HG02938 (cell line): ENCODE measurements around the gene BLCAP.
"Not testable (repeated sequence)": the region's sequence is repeated elsewhere in the genome, so short reads cannot be mapped to it uniquely, and the experiment has no call there.

ENCODE experiments used
- ATAC-seq: cut with Tn5 transposase; IDR thresholded peaks from one replicate; pipeline ENCODE4 v1.9.1; 2021; ENCODE audit warnings: mild to moderate bottlenecking, moderate library complexity; ENCODE audit not compliant: unreplicated experiment

BLCAP gene

DNA sequence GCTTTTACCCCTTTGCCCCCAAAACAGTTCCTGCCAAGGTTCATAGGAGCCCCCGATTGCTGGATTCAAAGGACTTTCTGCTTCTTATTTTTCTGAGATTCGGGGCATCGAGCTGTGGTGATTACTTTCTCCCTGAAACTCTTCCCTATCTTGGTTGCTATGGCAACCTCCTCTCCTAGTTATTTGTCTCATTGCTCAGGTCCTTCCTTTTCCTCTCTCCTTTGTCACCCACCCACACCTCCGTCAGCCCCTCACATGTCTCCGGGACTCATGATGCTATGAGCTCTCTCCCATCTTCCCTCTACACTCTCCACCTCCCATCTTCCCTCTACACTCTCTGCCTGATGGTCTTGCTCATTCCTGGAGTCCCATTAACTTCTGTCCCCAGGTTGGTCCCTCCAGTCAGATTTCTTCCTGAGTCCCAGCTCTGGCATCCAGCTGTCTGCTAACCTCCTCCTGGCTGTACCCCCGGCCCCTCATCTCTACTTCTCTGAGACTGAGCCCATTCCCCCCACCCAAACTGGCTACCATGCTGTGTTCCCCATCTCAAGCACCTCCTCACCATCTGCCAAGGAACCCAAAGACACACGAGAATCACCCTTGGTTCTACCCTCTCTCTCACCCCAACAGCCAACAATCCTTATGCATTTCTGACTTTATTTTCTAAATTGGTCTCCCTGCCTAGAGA, 36.9 kb downstream of the BLCAP start:
- no peak for ATAC-seq

GRCh38 chr20:37486209-37486608, 41.5 kb downstream of the BLCAP start:
- not testable (repeated sequence) for ATAC-seq

GRCh38 chr20:37484331-37484730, 43.3 kb downstream of the BLCAP start:
- ATAC-seq = no peak

GRCh38 chr20:37481610-37482009, 46.1 kb downstream of the BLCAP start:
- ATAC-seq = no peak

DNA sequence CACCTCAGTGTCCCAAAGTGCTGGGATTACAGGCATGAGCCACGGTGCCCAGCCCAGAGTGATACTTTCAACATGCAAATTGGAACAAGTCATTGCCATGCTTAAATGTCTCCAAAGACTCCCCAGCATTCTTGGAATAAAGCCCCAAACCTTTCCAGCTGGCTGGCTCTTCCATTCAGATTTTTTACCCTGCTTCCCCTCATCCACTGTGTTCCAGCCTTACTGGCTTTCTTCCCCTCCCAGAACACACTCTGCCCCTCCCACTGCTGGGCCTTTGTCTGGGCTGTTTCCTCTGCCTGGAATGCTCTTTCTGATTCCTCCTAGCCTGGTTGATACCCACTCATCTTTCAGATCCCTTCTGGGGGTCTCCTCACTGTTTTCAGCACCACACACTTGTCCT, 46.8 kb downstream of the BLCAP start:
- ATAC-seq = no peak

DNA sequence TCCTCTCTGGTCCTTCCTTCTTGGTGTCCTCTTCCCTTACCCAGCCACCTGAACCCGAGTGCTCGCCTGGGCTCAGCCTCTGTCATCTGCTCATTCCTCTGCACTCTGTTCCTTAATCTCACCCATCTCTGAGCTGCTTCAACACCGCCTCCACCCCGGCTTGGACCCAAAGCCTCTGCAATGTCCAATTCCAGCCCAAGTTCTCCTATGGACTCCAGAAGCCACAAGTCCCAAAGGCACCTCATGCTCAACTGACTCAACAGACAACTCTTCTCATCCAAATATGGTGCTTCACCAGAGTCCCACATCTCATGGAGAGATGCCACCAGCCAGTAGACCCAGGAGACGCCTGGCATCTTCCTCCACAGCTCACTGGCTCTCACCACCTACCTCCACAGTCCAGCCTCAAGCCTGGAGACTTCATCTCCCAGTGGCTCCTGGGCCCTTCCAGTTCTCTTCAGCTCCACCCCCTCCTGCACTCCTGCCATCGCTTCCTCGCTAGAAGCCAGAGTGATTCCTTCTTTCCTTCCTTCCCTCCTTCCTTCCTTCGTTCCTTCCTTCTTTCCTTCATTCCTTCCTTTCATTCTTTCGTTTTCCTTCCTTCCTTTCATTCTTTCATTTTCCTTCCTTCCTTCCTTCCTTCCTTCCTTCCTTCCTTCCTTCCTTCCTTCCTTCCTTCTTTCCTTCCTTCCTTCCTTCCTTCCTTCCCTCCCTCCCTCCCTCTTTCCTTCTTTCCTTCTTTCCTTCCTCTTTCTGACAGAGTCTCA, 47.6 kb downstream of the BLCAP start:
- no peak for ATAC-seq

GRCh38 chr20:37479266-37479665, 48.4 kb downstream of the BLCAP start:
- no peak for ATAC-seq

GRCh38 chr20:37477041-37477440, 50.6 kb downstream of the BLCAP start:
- no peak for ATAC-seq

GRCh38 chr20:37475252-37475651, 52.4 kb downstream of the BLCAP start:
- ATAC-seq = no peak

DNA sequence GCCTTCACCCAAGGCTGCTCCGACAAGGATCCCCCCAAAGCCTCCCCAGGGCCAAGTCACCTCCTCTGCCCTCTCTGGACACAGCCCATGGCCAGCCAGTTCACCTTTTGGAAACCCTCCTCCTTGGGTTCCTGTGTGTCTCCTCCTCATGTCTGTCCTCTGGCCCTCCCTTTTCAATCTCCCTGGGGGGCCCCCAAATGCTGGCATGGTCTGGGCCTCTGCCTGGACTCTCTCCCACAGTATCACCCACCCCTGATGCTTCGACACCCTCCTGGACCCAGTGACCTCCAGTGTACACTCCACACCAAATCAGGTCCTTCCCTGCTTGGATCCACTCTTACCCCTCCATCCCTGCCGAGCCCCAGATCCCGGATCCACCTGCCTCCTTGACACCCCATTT, 53.3 kb downstream of the BLCAP start:
- ATAC-seq = no peak

- ATAC-seq = no peak
These were observed 54.3 kb downstream of the BLCAP start for GRCh38 chr20:37473249-37474000.

- not testable (repeated sequence) for ATAC-seq
These were observed 55.2 kb downstream of the BLCAP start for GRCh38 chr20:37472435-37472834.

GRCh38 chr20:37471741-37472235, 55.9 kb downstream of the BLCAP start:
- no peak for ATAC-seq

- ATAC-seq = not testable (repeated sequence)
These were observed 57.5 kb downstream of the BLCAP start for GRCh38 chr20:37470190-37470589.

- ATAC-seq = no peak
These were observed 58.1 kb downstream of the BLCAP start for GRCh38 chr20:37469531-37469930.

- ATAC-seq = no peak
These were observed 58.8 kb downstream of the BLCAP start for GRCh38 chr20:37468886-37469285.
